K562 (cell line): ENCODE measurements around the gene RBM19. TPM values are rescaled to one million over a fixed set of nuclear protein-coding genes. Genes with fewer than 3 reads are reported as not detected.

Experiments used
- C11orf30 ChIP-seq: fragments of 450-650 bp; IDR thresholded peaks from 2 replicates; pipeline ENCODE4 v1.6.1; 2016; ENCODE audit warnings: low read depth, mild to moderate bottlenecking
- CBX2 ChIP-seq: fragments of 200-600 bp; sonication (generic); IDR thresholded peaks from one replicate; pipeline ENCODE4 v1.6.1; 2012; ENCODE audit warnings: mild to moderate bottlenecking, low read length, inconsistent platforms; ENCODE audit not compliant: insufficient read depth, poor library complexity, severe bottlenecking
- CC2D1A ChIP-seq: fragments of 450-650 bp; IDR thresholded peaks from 2 replicates; pipeline ENCODE4 v1.6.1; 2017; ENCODE audit warnings: mild to moderate bottlenecking
- DACH1 ChIP-seq: fragments of 450-650 bp; IDR thresholded peaks from 2 replicates; pipeline ENCODE4 v1.6.1; 2018; ENCODE audit not compliant: partially characterized antibody
- EP400 ChIP-seq: fragments of 450-650 bp; IDR thresholded peaks from 2 replicates; pipeline ENCODE4 v1.6.1; 2017; ENCODE audit warnings: antibody characterized with exemption, mild to moderate bottlenecking, moderate library complexity
- EZH2 ChIP-seq: IDR thresholded peaks from 2 replicates; pipeline ENCODE4 v1.6.1; 2012; ENCODE audit warnings: low read depth, mild to moderate bottlenecking, inconsistent platforms, low read length, borderline replicate concordance
- FOXM1 ChIP-seq, 2 experiments: fragments of 450-650 bp in 1 of 2; sonication (generic) in 1 of 2; formaldehyde crosslinking in 1 of 2; IDR thresholded peaks; 2 replicates each; pipeline versions ENCODE4 v1.6.1 to v1.9.0; 2017 to 2022; ENCODE audit warnings: low read depth in 2 of 2, mild to moderate bottlenecking in 2 of 2, missing genetic modification reagents in 1 of 2, moderate library complexity in 1 of 2
- GATAD2A ChIP-seq: fragments of 450-650 bp; IDR thresholded peaks from 2 replicates; pipeline ENCODE4 v1.6.1; 2017
- HDAC2 ChIP-seq: fragments of 450-650 bp; IDR thresholded peaks from 2 replicates; pipeline ENCODE4 v1.6.1; 2016; ENCODE audit warnings: mild to moderate bottlenecking
- IRF2 ChIP-seq: sonication (generic); formaldehyde crosslinking; IDR thresholded peaks from 2 replicates; pipeline ENCODE4 v1.8.1; 2022; ENCODE audit warnings: mild to moderate bottlenecking, missing genetic modification reagents
- POU5F1 ChIP-seq: fragments of 150-350 bp; IDR thresholded peaks from 2 replicates; pipeline ENCODE4 v1.6.1; 2014; ENCODE audit warnings: borderline replicate concordance, low read length, low read depth, mild to moderate bottlenecking; ENCODE audit not compliant: partially characterized antibody
- RHOXF2B ChIP-seq: fragments of 250-450 bp; sonication (Bioruptor Pico); conservative IDR thresholded peaks from 2 replicates; pipeline ENCODE4 v1.5.1; 2021
- SAFB2 ChIP-seq: fragments of 200-400 bp; formaldehyde crosslinking; IDR thresholded peaks from 2 replicates; pipeline ENCODE4 v1.6.1; 2018; ENCODE audit warnings: borderline replicate concordance, low read length, low read depth, moderate library complexity; ENCODE audit not compliant: severe bottlenecking
- SMARCB1 ChIP-seq: IDR thresholded peaks from 2 replicates; pipeline ENCODE4 v1.6.1; 2011; ENCODE audit warnings: improper control_type of control experiment, low read depth; ENCODE audit not compliant: insufficient read length
- SRSF3 ChIP-seq: fragments of 200-400 bp; formaldehyde crosslinking; IDR thresholded peaks from 2 replicates; pipeline ENCODE4 v1.6.1; 2016; ENCODE audit warnings: mild to moderate bottlenecking, low read length, moderate library complexity; ENCODE audit not compliant: insufficient read depth
- SRSF7 ChIP-seq: fragments of 200-400 bp; formaldehyde crosslinking; optimal IDR thresholded peaks from 2 replicates; pipeline ENCODE3; 2017; ENCODE audit warnings: mild to moderate bottlenecking, low read depth, low read length
- TAF9B ChIP-seq: fragments of 450-650 bp; IDR thresholded peaks from 2 replicates; pipeline ENCODE4 v1.6.1; 2018; ENCODE audit warnings: mild to moderate bottlenecking; ENCODE audit not compliant: partially characterized antibody
- TGIF2 ChIP-seq: sonication (generic); formaldehyde crosslinking; IDR thresholded peaks from 2 replicates; pipeline ENCODE4 v1.8.1; 2022; ENCODE audit warnings: mild to moderate bottlenecking, missing genetic modification reagents, moderate library complexity
- ZBTB7A ChIP-seq: IDR thresholded peaks from 2 replicates; pipeline ENCODE4 v1.6.1; 2011; ENCODE audit warnings: low read depth, mild to moderate bottlenecking, low read length, moderate library complexity, borderline replicate concordance; ENCODE audit not compliant: control insufficient read depth
- ZNF274 ChIP-seq: IDR thresholded peaks from 2 replicates; pipeline ENCODE4 v1.6.1; 2011; ENCODE audit warnings: low read depth, mild to moderate bottlenecking, low read length, moderate library complexity, borderline replicate concordance
- ZNF668 ChIP-seq: fragments of 250-450 bp; sonication (Bioruptor Pico); IDR thresholded peaks from 2 replicates; pipeline ENCODE4 v1.8.0; 2022; ENCODE audit warnings: mild to moderate bottlenecking, inconsistent platforms
- polyA plus RNA-seq, 8 experiments: library from polyadenylated mRNA; depleted of rRNA in 4 of 8; stranded (reverse) in 5 of 8; unstranded in 3 of 8; fragments of >200 nt; fragmentation: Nextera tagmentation in 2 of 8; fragmentation: Illumina TruSeq in 1 of 8; extraction: Ambion mirVana in 2 of 8; extraction: Trizol in 1 of 8; gene quantifications; 2 replicates each; pipeline versions ENCODE4 v1.2.1 to v1.2.3, GENCODE V29; 2011 to 2014; ENCODE audit warnings: inconsistent platforms in 1 of 8, missing spikeins in 1 of 8
- total RNA-seq, 7 experiments: library from RNA; depleted of rRNA in 6 of 7; stranded (reverse); fragments of >200 nt in 6 of 7; fragmentation: Illumina TruSeq in 2 of 7; extraction: Trizol in 2 of 7; gene quantifications; 2 replicates each; pipeline versions ENCODE4 v1.2.1 to v1.2.3, GENCODE V29; 2011 to 2021; ENCODE audit warnings: low replicate concordance in 1 of 7
- TF ChIP-seq, protein P1 (sequence below): fragments of 250-450 bp; sonication (Bioruptor Pico); IDR thresholded peaks from 2 replicates; pipeline ENCODE4 v1.4.0; 2020; ENCODE audit warnings: mild to moderate bottlenecking
- TF ChIP-seq, protein P2 (sequence below): sonication (generic); formaldehyde crosslinking; IDR thresholded peaks from 2 replicates; pipeline ENCODE4 v1.8.0; 2022; ENCODE audit warnings: mild to moderate bottlenecking, missing genetic modification reagents
- TF ChIP-seq, protein P3 (sequence below): fragments of 450-650 bp; IDR thresholded peaks from 2 replicates; pipeline ENCODE4 v1.6.1; 2016; ENCODE audit warnings: antibody characterized with exemption
- TF ChIP-seq, protein P4 (sequence below): fragments of 250-450 bp; sonication (Bioruptor Pico); IDR thresholded peaks from 2 replicates; pipeline ENCODE4 v1.8.0; 2022; ENCODE audit warnings: moderate library complexity, mild to moderate bottlenecking, inconsistent platforms

Gene RBM19
- total and polyA plus RNA-seq, 9 of the 15 experiments (the other 6 are each of a cell fraction or from before 2014, with no cell fraction given): 16.0 to 58.4 (median 37.9) TPM

DNA sequence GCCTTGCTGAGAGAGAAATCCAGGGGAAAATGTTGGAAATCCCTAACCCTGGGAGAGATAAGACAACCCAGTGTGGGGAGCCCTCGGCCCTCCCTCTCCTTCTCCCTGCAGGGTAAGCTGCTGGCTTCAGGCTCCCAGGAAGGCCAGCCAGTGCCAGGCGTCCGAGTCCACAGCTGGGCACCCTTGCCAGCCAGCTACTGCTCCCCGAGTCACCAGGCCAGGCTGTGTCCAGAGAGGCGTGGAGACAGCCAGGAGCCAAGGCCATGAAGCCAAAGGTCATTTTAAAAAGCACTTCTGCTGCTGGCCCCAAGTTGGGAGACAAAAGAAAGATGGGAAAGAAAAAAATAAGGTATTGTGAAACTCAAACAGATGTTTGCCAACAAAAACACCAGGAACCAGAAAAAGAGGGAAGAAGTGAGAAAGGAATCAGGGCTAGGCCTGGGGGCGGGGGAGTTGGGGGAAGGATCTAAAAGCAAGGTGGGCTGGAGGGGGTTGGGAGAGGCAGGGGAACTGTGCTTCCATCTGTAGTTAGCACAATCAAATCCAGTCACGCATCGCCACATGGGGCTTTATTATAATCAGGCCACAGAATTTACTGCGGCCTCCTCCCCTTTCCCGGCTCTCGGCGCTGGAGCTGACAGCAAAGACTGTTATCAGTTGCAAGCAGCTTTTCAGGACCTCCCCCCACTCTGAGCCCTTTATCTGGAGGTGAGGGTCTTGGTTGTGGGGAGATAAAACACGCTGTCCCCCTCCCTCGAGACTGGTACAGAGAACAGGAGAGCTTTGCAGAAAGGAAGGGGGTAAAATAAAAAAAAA is 33.5 kb downstream of the RBM19 start (continued):
- TF ChIP-seq, protein P1, sequence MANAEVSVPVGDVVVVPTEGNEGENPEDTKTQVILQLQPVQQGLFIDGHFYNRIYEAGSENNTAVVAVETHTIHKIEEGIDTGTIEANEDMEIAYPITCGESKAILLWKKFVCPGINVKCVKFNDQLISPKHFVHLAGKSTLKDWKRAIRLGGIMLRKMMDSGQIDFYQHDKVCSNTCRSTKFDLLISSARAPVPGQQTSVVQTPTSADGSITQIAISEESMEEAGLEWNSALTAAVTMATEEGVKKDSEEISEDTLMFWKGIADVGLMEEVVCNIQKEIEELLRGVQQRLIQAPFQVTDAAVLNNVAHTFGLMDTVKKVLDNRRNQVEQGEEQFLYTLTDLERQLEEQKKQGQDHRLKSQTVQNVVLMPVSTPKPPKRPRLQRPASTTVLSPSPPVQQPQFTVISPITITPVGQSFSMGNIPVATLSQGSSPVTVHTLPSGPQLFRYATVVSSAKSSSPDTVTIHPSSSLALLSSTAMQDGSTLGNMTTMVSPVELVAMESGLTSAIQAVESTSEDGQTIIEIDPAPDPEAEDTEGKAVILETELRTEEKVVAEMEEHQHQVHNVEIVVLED: peak; percentile 30; the same call in 1 of the 2 replicates
- TF ChIP-seq FOXM1 (IDR thresholded peaks at IDR 0.05; ENCODE audit: low read depth) (peak; percentile 96), FOXM1 (CRISPR knock-in tag; IDR thresholded peaks at IDR 0.05; ENCODE audit: low read depth) (no peak), POU5F1 (no peak), DACH1 (peak; percentile 46), RHOXF2B (CRISPR knock-in tag) (no peak), TGIF2 (CRISPR knock-in tag) (no peak), IRF2 (no peak), HDAC2 (peak; percentile 95), TAF9B (no peak), SRSF7 (no peak), CBX2 (no peak), ZNF668 (CRISPR knock-in tag) (no peak), CC2D1A (peak; percentile 95; the same call in 1 of the 2 replicates), SRSF3 (no peak), EP400 (peak; percentile 54), ZNF274 (peak; percentile 61; the same call in 1 of the 2 replicates), ZBTB7A (peak; percentile 99), SMARCB1 (no peak), SAFB2 (no peak), GATAD2A (peak; percentile 98), C11orf30 (no peak), EZH2 (no peak)
- TF ChIP-seq, protein P2, sequence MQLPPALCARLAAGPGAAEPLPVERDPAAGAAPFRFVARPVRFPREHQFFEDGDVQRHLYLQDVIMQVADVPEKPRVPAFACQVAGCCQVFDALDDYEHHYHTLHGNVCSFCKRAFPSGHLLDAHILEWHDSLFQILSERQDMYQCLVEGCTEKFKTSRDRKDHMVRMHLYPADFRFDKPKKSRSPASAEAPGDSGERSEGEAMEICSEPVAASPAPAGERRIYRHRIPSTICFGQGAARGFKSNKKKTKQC (CRISPR knock-in tag): no peak
- TF ChIP-seq, protein P3, sequence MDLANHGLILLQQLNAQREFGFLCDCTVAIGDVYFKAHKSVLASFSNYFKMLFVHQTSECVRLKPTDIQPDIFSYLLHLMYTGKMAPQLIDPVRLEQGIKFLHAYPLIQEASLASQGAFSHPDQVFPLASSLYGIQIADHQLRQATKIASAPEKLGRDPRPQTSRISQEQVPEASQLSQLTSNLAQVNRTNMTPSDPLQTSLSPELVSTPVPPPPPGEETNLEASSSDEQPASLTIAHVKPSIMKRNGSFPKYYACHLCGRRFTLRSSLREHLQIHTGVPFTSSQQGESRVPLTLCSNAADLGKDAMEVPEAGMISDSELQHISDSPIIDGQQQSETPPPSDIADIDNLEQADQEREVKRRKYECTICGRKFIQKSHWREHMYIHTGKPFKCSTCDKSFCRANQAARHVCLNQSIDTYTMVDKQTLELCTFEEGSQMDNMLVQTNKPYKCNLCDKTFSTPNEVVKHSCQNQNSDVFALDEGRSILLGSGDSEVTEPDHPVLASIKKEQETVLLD: peak; percentile 84
- TF ChIP-seq, protein P4, sequence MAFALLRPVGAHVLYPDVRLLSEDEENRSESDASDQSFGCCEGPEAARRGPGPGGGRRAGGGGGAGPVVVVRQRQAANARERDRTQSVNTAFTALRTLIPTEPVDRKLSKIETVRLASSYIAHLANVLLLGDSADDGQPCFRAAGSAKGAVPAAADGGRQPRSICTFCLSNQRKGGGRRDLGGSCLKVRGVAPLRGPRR (CRISPR knock-in tag): no peak
